B cell (primary cell): ENCODE results near the gene RPL36.

Experiments used
- CTCF ChIP-seq: fragments of 200-600 bp; IDR thresholded peaks from one replicate; pipeline ENCODE4 v1.8.0; 2022; ENCODE audit warnings: antibody characterized with exemption, mild to moderate bottlenecking
- EZH2 ChIP-seq: IDR thresholded peaks from 2 replicates; pipeline ENCODE4 v1.6.1; 2012; ENCODE audit warnings: borderline replicate concordance, low read depth, mild to moderate bottlenecking, moderate library complexity, low read length; ENCODE audit not compliant: insufficient read depth, poor library complexity, severe bottlenecking

- no peak for TF ChIP-seq CTCF
- no peak for TF ChIP-seq EZH2
Measured at GRCh38 chr19:5642204-5642603, 47.9 kb upstream of the RPL36 start.
